WTC11 (cell line): ENCODE measurements around the gene TSPAN6. TPM values are rescaled to one million over a fixed set of nuclear protein-coding genes. Genes with fewer than 3 reads are reported as not detected.

Source experiments
- ATAC-seq: fragments of 200-7000 bp; cut with Tn5 transposase; 2 replicates; pipeline ENCODE4 v1.10.0; 2021; ENCODE audit warnings: mild to moderate bottlenecking, moderate library complexity
- CTCF ChIA-PET: fragments of 300-600 bp; sonication (Branson Sonifier 250); formaldehyde crosslinking; loops from one replicate; lab custom pipeline; 2021; ENCODE audit warnings: antibody characterized with exemption; lab: Charles Lee
- POLR2A ChIA-PET: fragments of 350-600 bp; sonication (Branson Sonifier 250); formaldehyde crosslinking; loops from one replicate; lab custom pipeline; 2021; ENCODE audit warnings: antibody characterized with exemption; lab: Charles Lee
- DNase-seq: peaks from one replicate; pipeline ENCODE4 v3.0.0; 2021; ENCODE audit warnings: low spot score
- H3K27ac Mint-ChIP-seq: 2 replicates; pipeline ENCODE4 v1.8.0; 2021; ENCODE audit warnings: mixed read lengths
- H3K27me3 Mint-ChIP-seq: 2 replicates; pipeline ENCODE4 v1.8.0; 2021; ENCODE audit warnings: low read depth, mild to moderate bottlenecking, moderate library complexity, mixed read lengths
- H3K36me3 Mint-ChIP-seq: 2 replicates; pipeline ENCODE4 v1.8.0; 2021; ENCODE audit warnings: mixed read lengths
- H3K4me1 Mint-ChIP-seq: 2 replicates; pipeline ENCODE4 v1.8.0; 2022; ENCODE audit warnings: mixed read lengths
- H3K4me3 Mint-ChIP-seq: 2 replicates; pipeline ENCODE4 v1.8.0; 2021; ENCODE audit warnings: mild to moderate bottlenecking, moderate library complexity, mixed read lengths
- H3K9me3 Mint-ChIP-seq: 2 replicates; pipeline ENCODE4 v1.8.0; 2021; ENCODE audit warnings: mixed read lengths
- ELF4 ChIP-seq: sonication (generic); formaldehyde crosslinking; IDR thresholded peaks from 2 replicates; pipeline ENCODE4 v1.8.1; 2022; ENCODE audit warnings: low read depth, mild to moderate bottlenecking, moderate library complexity, missing genetic modification reagents
- EMX1 ChIP-seq: fragments of 250-450 bp; sonication (Bioruptor Pico); IDR thresholded peaks from 2 replicates; pipeline ENCODE4 v1.8.0; 2021; ENCODE audit warnings: mild to moderate bottlenecking
- ETV6 ChIP-seq: sonication (generic); formaldehyde crosslinking; IDR thresholded peaks from 2 replicates; pipeline ENCODE4 v1.8.1; 2022; ENCODE audit warnings: mild to moderate bottlenecking, missing genetic modification reagents
- FOXJ3 ChIP-seq: sonication (generic); formaldehyde crosslinking; IDR thresholded peaks from 2 replicates; pipeline ENCODE4 v1.9.0; 2021; ENCODE audit warnings: missing genetic modification reagents, mild to moderate bottlenecking, borderline replicate concordance
- GABPB1 ChIP-seq: sonication (generic); formaldehyde crosslinking; IDR thresholded peaks from 2 replicates; pipeline ENCODE4 v1.8.1; 2023; ENCODE audit warnings: mild to moderate bottlenecking, missing genetic modification reagents
- HMGA2 ChIP-seq: fragments of 250-450 bp; sonication (Bioruptor Pico); IDR thresholded peaks from 2 replicates; pipeline ENCODE4 v1.4.0; 2021; ENCODE audit warnings: mild to moderate bottlenecking, moderate library complexity
- NFYB ChIP-seq: sonication (generic); formaldehyde crosslinking; conservative IDR thresholded peaks from 2 replicates; pipeline ENCODE4 v1.8.0; 2022; ENCODE audit warnings: low read depth, missing genetic modification reagents
- NR2C2 ChIP-seq: sonication (generic); formaldehyde crosslinking; IDR thresholded peaks from 2 replicates; pipeline ENCODE4 v1.8.0; 2022; ENCODE audit warnings: mild to moderate bottlenecking, missing genetic modification reagents
- NR3C1 ChIP-seq: sonication (generic); formaldehyde crosslinking; conservative IDR thresholded peaks from 2 replicates; pipeline ENCODE4 v1.8.1; 2023; ENCODE audit warnings: low read depth, mild to moderate bottlenecking, missing genetic modification reagents
- OVOL2 ChIP-seq: fragments of 250-450 bp; sonication (Bioruptor Pico); IDR thresholded peaks from 2 replicates; pipeline ENCODE4 v1.9.0; 2021; ENCODE audit warnings: mild to moderate bottlenecking, borderline replicate concordance
- SMAD3 ChIP-seq: sonication (generic); formaldehyde crosslinking; IDR thresholded peaks from 2 replicates; pipeline ENCODE4 v1.8.0; 2022; ENCODE audit warnings: missing genetic modification reagents, mild to moderate bottlenecking, borderline replicate concordance
- TCF7 ChIP-seq: sonication (generic); formaldehyde crosslinking; IDR thresholded peaks from 2 replicates; pipeline ENCODE4 v1.8.0; 2022; ENCODE audit warnings: mild to moderate bottlenecking, low read depth, missing genetic modification reagents, moderate library complexity
- TP53 ChIP-seq: sonication (generic); formaldehyde crosslinking; IDR thresholded peaks from 2 replicates; pipeline ENCODE4 v1.8.1; 2023; ENCODE audit warnings: mild to moderate bottlenecking, missing genetic modification reagents
- ZNF121 ChIP-seq: sonication (generic); formaldehyde crosslinking; IDR thresholded peaks from 2 replicates; pipeline ENCODE4 v1.8.0; 2023; ENCODE audit warnings: missing genetic modification reagents
- ZNF138 ChIP-seq: sonication (generic); formaldehyde crosslinking; conservative IDR thresholded peaks from 2 replicates; pipeline ENCODE4 v1.8.1; 2022; ENCODE audit warnings: mild to moderate bottlenecking, moderate library complexity, missing genetic modification reagents
- ZNF219 ChIP-seq: sonication (generic); formaldehyde crosslinking; IDR thresholded peaks from 2 replicates; pipeline ENCODE4 v1.8.0; 2023; ENCODE audit warnings: missing genetic modification reagents, mild to moderate bottlenecking, borderline replicate concordance
- ZNF232 ChIP-seq: sonication (generic); formaldehyde crosslinking; IDR thresholded peaks from 2 replicates; pipeline ENCODE4 v1.8.0; 2022; ENCODE audit warnings: mild to moderate bottlenecking, missing genetic modification reagents
- ZNF423 ChIP-seq: fragments of 250-450 bp; sonication (Bioruptor Pico); IDR thresholded peaks from 2 replicates; pipeline ENCODE4 v2.1.2; 2022; ENCODE audit warnings: mild to moderate bottlenecking, moderate library complexity
- total RNA-seq: library from RNA; stranded (reverse); gene quantifications from 3 replicates; pipeline ENCODE4 v1.2.3, GENCODE V29; 2021
- TF ChIP-seq, protein P1 (sequence below): fragments of 250-450 bp; sonication (Bioruptor Pico); IDR thresholded peaks from 2 replicates; pipeline ENCODE4 v1.9.0; 2021; ENCODE audit warnings: mild to moderate bottlenecking
- TF ChIP-seq, protein P2 (sequence below): sonication (generic); formaldehyde crosslinking; IDR thresholded peaks from 2 replicates; pipeline ENCODE4 v1.8.1; 2022; ENCODE audit warnings: low read depth, missing genetic modification reagents, borderline replicate concordance
- TF ChIP-seq, protein P3 (sequence below): fragments of 250-450 bp; sonication (Bioruptor Pico); IDR thresholded peaks from 2 replicates; pipeline ENCODE4 v1.8.0; 2021; ENCODE audit warnings: mild to moderate bottlenecking
- TF ChIP-seq, protein P4 (sequence below): sonication (generic); formaldehyde crosslinking; IDR thresholded peaks from 2 replicates; pipeline ENCODE4 v1.8.0; 2023; ENCODE audit warnings: missing genetic modification reagents

Gene TSPAN6
- total RNA-seq, 1 experiment from 2014 or later, result 47.0 TPM

DNA sequence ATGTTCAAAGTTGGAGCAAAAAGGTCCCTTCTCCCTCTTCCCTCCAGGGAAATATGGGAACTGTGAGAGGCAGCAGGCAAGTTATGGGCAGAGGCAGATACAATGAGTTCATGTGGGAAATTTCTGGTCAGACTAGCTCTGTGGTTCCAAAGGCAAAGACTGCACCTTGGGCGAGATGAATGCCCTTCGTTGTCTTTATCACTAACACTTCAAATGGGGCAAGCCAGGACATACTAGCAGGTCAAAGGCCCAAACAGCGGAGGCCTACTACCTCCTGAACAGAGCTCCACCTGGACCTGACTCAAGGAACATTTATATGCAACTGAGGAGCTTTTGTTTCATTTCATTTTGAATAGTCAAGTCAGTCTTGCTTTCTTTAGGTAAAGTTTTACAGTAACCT is 36.4 kb upstream of the TSPAN6 start:
- DNase-seq, result no peak
- no peak for TF ChIP-seq ELF4
- TF ChIP-seq, all 79 proteins: peak for 0
- Mint-ChIP-seq H3K9me3 (no peaks in the 10 kb centered on the region), H3K4me1 (peaks cover 9% of the 10 kb centered on the region; the same call in 1 of the 2 replicates), H3K27ac (no peak overlapping the region), H3K4me3 (no peak overlapping the region), H3K36me3 (no peaks in the 10 kb centered on the region), H3K27me3 (no peaks in the 10 kb centered on the region)
- ChIA-PET POLR2A (no interaction called here), CTCF (interaction anchor here (3.0 to 7.2 kb wide), 2 partner anchors 13 to 96 kb away, joined by 28 to 94 read pairs; no protein-coding TSS in a partner anchor)
- no peak for ATAC-seq

DNA sequence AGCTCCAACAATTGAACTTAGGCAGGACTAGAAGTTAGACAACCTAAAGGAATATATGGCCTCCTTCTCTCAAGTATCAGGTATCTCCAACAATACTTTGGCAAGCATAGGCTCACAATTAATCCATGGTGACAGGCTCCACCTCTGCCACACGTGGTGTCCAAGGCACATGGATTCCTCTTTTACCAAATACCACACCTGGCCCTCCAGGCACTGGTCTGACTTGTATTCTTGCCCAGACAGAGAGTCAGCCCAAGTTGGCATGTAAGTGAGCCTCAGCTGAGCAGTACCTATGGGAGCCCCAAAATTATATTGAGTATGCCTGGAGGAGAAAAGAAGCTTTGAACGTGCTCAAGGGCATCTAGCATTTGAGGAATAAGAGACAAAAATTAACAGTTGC is 27.0 kb upstream of the TSPAN6 start:
- Mint-ChIP-seq H3K27me3 (no peaks in the 10 kb centered on the region), H3K9me3 (no peaks in the 10 kb centered on the region), H3K27ac (no peak overlapping the region), H3K36me3 (no peaks in the 10 kb centered on the region), H3K4me3 (no peak overlapping the region), H3K4me1 (peaks cover 4% of the 10 kb centered on the region; the same call in 1 of the 2 replicates)
- POLR2A ChIA-PET, result no interaction called here
- CTCF ChIA-PET, result no interaction called here
- DNase-seq (no peak), ATAC-seq (no peak)
- TF ChIP-seq HMGA2 (CRISPR knock-in tag) (no peak), NR2C2 (no peak), SMAD3 (CRISPR knock-in tag) (no peak), ETV6 (no peak), NR3C1 (CRISPR knock-in tag) (no peak), GABPB1 (CRISPR knock-in tag) (no peak), OVOL2 (CRISPR knock-in tag) (no peak), EMX1 (CRISPR knock-in tag) (no peak), ZNF232 (no peak)
- TF ChIP-seq, protein P1, sequence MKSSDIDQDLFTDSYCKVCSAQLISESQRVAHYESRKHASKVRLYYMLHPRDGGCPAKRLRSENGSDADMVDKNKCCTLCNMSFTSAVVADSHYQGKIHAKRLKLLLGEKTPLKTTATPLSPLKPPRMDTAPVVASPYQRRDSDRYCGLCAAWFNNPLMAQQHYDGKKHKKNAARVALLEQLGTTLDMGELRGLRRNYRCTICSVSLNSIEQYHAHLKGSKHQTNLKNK (CRISPR knock-in tag), result no peak

DNA sequence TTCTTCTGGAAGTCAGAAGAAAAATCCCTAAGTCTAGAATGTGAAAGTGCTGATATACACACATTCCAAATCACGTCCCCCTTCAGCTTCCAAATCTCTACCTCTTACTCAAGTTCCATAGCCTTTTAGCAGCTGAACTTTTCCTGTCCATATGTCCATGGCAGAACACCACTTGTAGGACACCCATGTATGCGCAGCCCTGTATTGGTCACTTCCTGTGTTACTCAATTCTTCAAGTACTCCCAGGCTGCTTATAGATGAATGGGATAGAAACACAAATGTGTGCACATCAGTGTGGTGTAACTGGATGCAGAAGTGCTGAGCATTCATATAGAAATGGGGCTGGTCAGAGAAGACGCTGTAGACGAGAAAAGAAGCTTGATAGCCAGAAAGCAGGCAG is 26.2 kb upstream of the TSPAN6 start:
- Mint-ChIP-seq H3K4me3 (no peak overlapping the region), H3K4me1 (peaks cover 4% of the 10 kb centered on the region; the same call in 1 of the 2 replicates), H3K27me3 (no peaks in the 10 kb centered on the region), H3K27ac (no peak overlapping the region), H3K9me3 (no peaks in the 10 kb centered on the region), H3K36me3 (no peaks in the 10 kb centered on the region)
- POLR2A ChIA-PET, result no interaction called here
- CTCF ChIA-PET, result interaction anchor here (1.0 to 1.9 kb wide), 2 partner anchors 8 to 106 kb away, joined by 3 to 14 read pairs; no protein-coding TSS in a partner anchor
- TF ChIP-seq TP53 (CRISPR knock-in tag) (no peak), TCF7 (CRISPR knock-in tag) (no peak), ZNF138 (CRISPR knock-in tag) (no peak), OVOL2 (CRISPR knock-in tag) (no peak), FOXJ3 (CRISPR knock-in tag) (no peak), HMGA2 (CRISPR knock-in tag) (no peak), ZNF219 (CRISPR knock-in tag) (no peak), ZNF423 (CRISPR knock-in tag) (no peak), ELF4 (no peak), ZNF121 (CRISPR knock-in tag) (no peak), EMX1 (CRISPR knock-in tag) (no peak), NFYB (CRISPR knock-in tag) (no peak)
- TF ChIP-seq, protein P1 (CRISPR knock-in tag), result no peak
- TF ChIP-seq, protein P2, sequence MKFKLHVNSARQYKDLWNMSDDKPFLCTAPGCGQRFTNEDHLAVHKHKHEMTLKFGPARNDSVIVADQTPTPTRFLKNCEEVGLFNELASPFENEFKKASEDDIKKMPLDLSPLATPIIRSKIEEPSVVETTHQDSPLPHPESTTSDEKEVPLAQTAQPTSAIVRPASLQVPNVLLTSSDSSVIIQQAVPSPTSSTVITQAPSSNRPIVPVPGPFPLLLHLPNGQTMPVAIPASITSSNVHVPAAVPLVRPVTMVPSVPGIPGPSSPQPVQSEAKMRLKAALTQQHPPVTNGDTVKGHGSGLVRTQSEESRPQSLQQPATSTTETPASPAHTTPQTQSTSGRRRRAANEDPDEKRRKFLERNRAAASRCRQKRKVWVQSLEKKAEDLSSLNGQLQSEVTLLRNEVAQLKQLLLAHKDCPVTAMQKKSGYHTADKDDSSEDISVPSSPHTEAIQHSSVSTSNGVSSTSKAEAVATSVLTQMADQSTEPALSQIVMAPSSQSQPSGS (CRISPR knock-in tag), result no peak
- TF ChIP-seq, protein P3, sequence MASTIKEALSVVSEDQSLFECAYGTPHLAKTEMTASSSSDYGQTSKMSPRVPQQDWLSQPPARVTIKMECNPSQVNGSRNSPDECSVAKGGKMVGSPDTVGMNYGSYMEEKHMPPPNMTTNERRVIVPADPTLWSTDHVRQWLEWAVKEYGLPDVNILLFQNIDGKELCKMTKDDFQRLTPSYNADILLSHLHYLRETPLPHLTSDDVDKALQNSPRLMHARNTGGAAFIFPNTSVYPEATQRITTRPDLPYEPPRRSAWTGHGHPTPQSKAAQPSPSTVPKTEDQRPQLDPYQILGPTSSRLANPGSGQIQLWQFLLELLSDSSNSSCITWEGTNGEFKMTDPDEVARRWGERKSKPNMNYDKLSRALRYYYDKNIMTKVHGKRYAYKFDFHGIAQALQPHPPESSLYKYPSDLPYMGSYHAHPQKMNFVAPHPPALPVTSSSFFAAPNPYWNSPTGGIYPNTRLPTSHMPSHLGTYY, result no peak
- TF ChIP-seq, protein P4, sequence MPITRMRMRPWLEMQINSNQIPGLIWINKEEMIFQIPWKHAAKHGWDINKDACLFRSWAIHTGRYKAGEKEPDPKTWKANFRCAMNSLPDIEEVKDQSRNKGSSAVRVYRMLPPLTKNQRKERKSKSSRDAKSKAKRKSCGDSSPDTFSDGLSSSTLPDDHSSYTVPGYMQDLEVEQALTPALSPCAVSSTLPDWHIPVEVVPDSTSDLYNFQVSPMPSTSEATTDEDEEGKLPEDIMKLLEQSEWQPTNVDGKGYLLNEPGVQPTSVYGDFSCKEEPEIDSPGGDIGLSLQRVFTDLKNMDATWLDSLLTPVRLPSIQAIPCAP (CRISPR knock-in tag), result no peak
- ATAC-seq, result no peak
- DNase-seq, result no peak
